GM12878 (cell line): ENCODE results near the gene YIF1B.

ENCODE experiments used
- EZH2 ChIP-seq: IDR thresholded peaks from 2 replicates; pipeline ENCODE4 v1.6.1; 2012; ENCODE audit warnings: low read depth, mild to moderate bottlenecking, control low read depth, inconsistent platforms, low read length, borderline replicate concordance; ENCODE audit not compliant: control insufficient read depth
- MTA3 ChIP-seq: IDR thresholded peaks from 2 replicates; pipeline ENCODE4 v1.6.1; 2012; ENCODE audit warnings: low read length, inconsistent platforms, borderline replicate concordance
- POLR2A ChIP-seq: IDR thresholded peaks from 2 replicates; pipeline ENCODE4 v1.6.1; 2011; ENCODE audit warnings: low read depth, mild to moderate bottlenecking, low read length

GRCh38 chr19:38359242-38360021 lies 43.7 kb upstream of the YIF1B start:
- TF ChIP-seq EZH2 (no peak), MTA3 (no peak), POLR2A (no peak)
